ENCODE results near the gene IRF6.
A peak's percentile ranks its signal among the peaks of the same experiment; 100 is the strongest.

IRF6 gene

DNA sequence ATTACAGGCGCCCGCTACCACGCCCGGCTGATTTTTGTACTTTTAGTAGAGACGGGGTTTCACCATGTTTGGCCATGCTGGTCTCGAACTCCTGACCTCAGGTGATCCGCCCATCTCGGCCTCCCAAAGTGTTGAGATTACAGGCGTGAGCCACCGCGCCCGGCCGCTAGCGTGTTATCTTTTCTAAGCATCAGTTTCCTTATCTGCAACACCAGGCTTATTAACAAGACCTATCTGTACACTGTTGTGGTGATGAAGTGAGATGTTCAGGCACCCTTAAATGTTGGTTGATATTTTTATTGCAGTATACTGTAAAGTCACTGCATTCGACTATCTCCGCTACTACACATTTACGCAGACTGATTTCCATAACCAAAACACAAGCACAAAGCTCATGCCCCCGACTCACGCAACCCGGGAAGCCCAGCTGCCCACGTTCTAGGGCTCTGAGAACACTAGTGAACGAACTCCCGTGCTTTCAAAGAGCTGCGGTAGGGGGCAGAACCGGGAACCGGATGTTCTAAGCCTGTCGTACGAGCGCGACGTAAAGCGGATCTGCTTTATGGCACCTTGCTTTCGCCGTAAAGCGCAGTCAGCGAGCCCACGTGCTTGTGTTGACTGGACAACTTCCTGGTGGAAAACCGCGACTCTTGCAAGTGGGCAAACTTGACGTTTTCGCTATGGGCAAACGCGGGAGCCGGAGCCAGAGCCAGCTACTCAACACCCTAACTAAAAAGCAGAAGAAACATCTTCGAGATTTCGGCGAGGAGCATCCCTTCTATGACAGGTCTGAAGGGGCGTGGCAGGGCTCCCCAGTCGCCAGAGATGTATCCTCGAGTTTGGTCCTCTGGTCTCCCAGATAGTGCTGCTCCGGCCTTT lies 21.7 kb upstream of the IRF6 start, which contains the start of gene UTP25:
UTP25 (plus strand) TSS at position 589 of the 879 bp plus-strand sequence; CDS start at position 681, 92 bp downstream.
- ATAC-seq, result peak; percentile 79
- TF ChIP-seq TOX (CRISPR knock-in tag; IDR thresholded peaks at IDR 0.05; ENCODE audit: borderline replicate concordance) (peak; percentile 19; the same call in 1 of the 2 replicates), ZFP3 (CRISPR knock-in tag; IDR thresholded peaks at IDR 0.05) (no peak), SNAI2 (CRISPR knock-in tag; IDR thresholded peaks at IDR 0.05) (no peak)

DNA sequence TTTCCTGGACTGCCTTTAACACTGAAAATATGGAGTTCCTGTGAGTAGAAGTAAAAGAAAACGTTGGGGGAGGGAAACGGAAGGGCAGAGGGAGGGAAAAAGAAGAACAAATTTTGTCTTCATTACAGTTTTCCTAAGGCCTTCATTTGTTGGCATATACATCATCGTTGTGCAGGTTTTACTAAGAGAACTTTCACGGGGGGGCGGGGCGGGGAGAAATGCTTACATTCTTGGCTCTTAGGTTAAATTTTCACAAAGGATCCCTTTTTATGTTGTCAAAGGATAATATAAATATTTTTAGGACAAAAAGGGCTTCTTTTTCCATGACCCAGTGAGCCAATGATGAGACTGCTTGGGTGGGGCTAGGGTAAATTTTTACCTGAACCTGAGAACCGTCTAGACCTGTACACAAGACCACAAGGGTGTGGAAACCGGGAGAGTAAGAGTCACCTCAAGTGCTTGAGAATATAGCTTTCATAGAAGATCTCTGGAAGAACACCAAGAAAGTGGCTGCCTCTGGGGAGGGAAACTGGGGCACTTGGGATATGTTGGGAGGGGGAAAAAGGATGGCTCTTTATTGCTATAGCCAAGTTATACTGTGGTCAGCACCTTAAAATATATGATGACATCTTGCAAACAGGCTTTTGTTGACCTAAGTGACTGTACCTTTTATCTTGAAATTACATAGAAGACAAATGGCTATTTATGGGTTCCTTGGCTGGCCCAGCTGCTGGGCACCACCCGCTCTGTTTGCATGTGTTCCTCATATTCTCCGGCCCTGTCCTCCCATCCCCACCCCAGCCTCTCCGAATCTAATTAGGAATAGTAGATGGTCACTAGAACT lies 19.9 kb upstream of the IRF6 start:
- TF ChIP-seq GLIS3 (CRISPR knock-in tag; IDR thresholded peaks at IDR 0.05) (no peak), PPARA (CRISPR knock-in tag; IDR thresholded peaks at IDR 0.05; ENCODE audit: borderline replicate concordance) (no peak), ISL1 (CRISPR knock-in tag; IDR thresholded peaks at IDR 0.05) (no peak), CSDC2 (CRISPR knock-in tag; IDR thresholded peaks at IDR 0.05) (no peak), TOX (CRISPR knock-in tag; IDR thresholded peaks at IDR 0.05; ENCODE audit: borderline replicate concordance) (no peak)
- TF ChIP-seq, protein P1, sequence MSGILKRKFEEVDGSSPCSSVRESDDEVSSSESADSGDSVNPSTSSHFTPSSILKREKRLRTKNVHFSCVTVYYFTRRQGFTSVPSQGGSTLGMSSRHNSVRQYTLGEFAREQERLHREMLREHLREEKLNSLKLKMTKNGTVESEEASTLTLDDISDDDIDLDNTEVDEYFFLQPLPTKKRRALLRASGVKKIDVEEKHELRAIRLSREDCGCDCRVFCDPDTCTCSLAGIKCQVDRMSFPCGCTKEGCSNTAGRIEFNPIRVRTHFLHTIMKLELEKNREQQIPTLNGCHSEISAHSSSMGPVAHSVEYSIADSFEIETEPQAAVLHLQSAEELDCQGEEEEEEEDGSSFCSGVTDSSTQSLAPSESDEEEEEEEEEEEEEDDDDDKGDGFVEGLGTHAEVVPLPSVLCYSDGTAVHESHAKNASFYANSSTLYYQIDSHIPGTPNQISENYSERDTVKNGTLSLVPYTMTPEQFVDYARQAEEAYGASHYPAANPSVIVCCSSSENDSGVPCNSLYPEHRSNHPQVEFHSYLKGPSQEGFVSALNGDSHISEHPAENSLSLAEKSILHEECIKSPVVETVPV (CRISPR knock-in tag; IDR thresholded peaks at IDR 0.05), result no peak
- no peak for ATAC-seq

DNA sequence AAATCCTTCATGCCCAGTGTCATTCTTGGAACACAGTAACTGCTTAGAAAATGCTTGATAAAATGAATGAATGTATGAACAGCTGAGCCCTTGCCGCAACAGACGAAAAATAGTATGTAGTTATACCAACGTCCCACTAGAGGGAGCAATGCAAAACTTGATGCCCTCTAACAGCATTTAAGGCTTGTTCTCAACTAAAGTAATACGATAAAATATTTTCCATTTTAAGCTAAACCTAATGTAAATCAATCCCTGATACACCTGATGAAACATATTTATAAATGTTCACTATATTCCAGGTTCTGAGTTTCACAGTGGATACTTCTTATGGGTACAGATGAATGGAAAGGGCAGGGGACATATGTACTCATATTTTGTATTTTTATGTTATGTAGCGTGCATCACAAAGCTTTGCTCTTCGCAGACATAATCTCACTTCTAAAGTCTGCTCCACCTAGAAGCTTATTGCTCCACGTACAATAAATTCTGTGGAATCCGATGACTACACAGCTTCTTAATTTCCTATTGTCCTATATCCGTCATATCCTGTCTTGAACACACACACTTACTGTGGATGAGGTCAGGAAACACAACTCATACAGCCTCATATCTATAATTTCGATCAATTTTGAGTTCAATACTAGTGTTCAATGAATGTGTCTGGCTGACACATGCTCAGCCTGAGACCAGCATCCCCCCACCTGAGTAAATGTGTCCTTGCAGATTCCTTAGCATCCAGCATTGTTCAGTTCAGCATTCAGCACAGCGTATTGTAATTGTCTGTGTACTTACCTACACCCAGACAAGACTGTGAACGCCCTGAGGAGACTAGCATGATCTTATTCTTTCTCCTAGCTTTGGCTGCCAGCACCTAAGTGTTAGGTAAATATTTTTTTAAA lies 17.4 kb upstream of the IRF6 start:
- TF ChIP-seq RARB (CRISPR knock-in tag; IDR thresholded peaks at IDR 0.05) (no peak), BACH2 (CRISPR knock-in tag; IDR thresholded peaks at IDR 0.05; ENCODE audit: borderline replicate concordance) (no peak), ZNF8 (CRISPR knock-in tag; IDR thresholded peaks at IDR 0.05) (no peak), ARNTL (CRISPR knock-in tag; IDR thresholded peaks at IDR 0.05; ENCODE audit: borderline replicate concordance, low read depth) (no peak), CSDC2 (CRISPR knock-in tag; IDR thresholded peaks at IDR 0.05) (no peak), ZFP3 (CRISPR knock-in tag; IDR thresholded peaks at IDR 0.05) (no peak), PPARA (CRISPR knock-in tag; IDR thresholded peaks at IDR 0.05; ENCODE audit: borderline replicate concordance) (no peak), ZNF70 (CRISPR knock-in tag; IDR thresholded peaks at IDR 0.05) (no peak), OSR1 (CRISPR knock-in tag; IDR thresholded peaks at IDR 0.05) (no peak), ISL1 (CRISPR knock-in tag; IDR thresholded peaks at IDR 0.05) (no peak), SNAI2 (CRISPR knock-in tag; IDR thresholded peaks at IDR 0.05) (no peak), ZNF565 (CRISPR knock-in tag; conservative IDR thresholded peaks at IDR 0.05; ENCODE audit: low read depth) (no peak)
- TF ChIP-seq, protein P2, sequence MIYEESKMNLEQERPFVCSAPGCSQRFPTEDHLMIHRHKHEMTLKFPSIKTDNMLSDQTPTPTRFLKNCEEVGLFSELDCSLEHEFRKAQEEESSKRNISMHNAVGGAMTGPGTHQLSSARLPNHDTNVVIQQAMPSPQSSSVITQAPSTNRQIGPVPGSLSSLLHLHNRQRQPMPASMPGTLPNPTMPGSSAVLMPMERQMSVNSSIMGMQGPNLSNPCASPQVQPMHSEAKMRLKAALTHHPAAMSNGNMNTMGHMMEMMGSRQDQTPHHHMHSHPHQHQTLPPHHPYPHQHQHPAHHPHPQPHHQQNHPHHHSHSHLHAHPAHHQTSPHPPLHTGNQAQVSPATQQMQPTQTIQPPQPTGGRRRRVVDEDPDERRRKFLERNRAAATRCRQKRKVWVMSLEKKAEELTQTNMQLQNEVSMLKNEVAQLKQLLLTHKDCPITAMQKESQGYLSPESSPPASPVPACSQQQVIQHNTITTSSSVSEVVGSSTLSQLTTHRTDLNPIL (CRISPR knock-in tag; IDR thresholded peaks at IDR 0.05; ENCODE audit: low read depth), result no peak
- TF ChIP-seq, protein P3, sequence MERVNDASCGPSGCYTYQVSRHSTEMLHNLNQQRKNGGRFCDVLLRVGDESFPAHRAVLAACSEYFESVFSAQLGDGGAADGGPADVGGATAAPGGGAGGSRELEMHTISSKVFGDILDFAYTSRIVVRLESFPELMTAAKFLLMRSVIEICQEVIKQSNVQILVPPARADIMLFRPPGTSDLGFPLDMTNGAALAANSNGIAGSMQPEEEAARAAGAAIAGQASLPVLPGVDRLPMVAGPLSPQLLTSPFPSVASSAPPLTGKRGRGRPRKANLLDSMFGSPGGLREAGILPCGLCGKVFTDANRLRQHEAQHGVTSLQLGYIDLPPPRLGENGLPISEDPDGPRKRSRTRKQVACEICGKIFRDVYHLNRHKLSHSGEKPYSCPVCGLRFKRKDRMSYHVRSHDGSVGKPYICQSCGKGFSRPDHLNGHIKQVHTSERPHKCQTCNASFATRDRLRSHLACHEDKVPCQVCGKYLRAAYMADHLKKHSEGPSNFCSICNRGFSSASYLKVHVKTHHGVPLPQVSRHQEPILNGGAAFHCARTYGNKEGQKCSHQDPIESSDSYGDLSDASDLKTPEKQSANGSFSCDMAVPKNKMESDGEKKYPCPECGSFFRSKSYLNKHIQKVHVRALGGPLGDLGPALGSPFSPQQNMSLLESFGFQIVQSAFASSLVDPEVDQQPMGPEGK (CRISPR knock-in tag; IDR thresholded peaks at IDR 0.05; ENCODE audit: borderline replicate concordance), result no peak
- TF ChIP-seq, protein P4, sequence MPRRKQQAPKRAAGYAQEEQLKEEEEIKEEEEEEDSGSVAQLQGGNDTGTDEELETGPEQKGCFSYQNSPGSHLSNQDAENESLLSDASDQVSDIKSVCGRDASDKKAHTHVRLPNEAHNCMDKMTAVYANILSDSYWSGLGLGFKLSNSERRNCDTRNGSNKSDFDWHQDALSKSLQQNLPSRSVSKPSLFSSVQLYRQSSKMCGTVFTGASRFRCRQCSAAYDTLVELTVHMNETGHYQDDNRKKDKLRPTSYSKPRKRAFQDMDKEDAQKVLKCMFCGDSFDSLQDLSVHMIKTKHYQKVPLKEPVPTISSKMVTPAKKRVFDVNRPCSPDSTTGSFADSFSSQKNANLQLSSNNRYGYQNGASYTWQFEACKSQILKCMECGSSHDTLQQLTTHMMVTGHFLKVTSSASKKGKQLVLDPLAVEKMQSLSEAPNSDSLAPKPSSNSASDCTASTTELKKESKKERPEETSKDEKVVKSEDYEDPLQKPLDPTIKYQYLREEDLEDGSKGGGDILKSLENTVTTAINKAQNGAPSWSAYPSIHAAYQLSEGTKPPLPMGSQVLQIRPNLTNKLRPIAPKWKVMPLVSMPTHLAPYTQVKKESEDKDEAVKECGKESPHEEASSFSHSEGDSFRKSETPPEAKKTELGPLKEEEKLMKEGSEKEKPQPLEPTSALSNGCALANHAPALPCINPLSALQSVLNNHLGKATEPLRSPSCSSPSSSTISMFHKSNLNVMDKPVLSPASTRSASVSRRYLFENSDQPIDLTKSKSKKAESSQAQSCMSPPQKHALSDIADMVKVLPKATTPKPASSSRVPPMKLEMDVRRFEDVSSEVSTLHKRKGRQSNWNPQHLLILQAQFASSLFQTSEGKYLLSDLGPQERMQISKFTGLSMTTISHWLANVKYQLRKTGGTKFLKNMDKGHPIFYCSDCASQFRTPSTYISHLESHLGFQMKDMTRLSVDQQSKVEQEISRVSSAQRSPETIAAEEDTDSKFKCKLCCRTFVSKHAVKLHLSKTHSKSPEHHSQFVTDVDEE (CRISPR knock-in tag; IDR thresholded peaks at IDR 0.05), result no peak
- ATAC-seq, result peak; percentile 76

Data from SK-N-SH treated with all-trans-retinoic acid at 6 μM for 48 hours (cell line).